ENCODE measurements around the gene ELF1. TPM values are rescaled to one million over a fixed set of nuclear protein-coding genes. Genes with fewer than 3 reads are reported as not detected.

Gene ELF1
- total and polyA plus RNA-seq, 11 donors, result 7.7 to 75.4 (median 33.5) TPM

GRCh38 chr13:40995997-40996396 lies 23.1 kb downstream of the ELF1 start:
- DNase-seq, result no peak
- Histone ChIP-seq H3K9me3 (no peaks in the 10 kb centered on the region), H3K4me3 (no peak overlapping the region), H3K4me1 (peaks cover 0 to 90% (median 25%) of the 10 kb centered on the region in 12 donors), H3K27me3 (no peaks in the 10 kb centered on the region), H3K27ac (peak overlapping the region in 1 of 12 donors; percentile 16), H3K36me3 (peaks cover 0 to 8% (median 0%) of the 10 kb centered on the region in 9 donors)
- TF ChIP-seq CTCF (IDR thresholded peaks at IDR 0.05), result no peak
- intact Hi-C loops (cut with DNase I), result no loop called here
- ATAC-seq, result no peak

DNA sequence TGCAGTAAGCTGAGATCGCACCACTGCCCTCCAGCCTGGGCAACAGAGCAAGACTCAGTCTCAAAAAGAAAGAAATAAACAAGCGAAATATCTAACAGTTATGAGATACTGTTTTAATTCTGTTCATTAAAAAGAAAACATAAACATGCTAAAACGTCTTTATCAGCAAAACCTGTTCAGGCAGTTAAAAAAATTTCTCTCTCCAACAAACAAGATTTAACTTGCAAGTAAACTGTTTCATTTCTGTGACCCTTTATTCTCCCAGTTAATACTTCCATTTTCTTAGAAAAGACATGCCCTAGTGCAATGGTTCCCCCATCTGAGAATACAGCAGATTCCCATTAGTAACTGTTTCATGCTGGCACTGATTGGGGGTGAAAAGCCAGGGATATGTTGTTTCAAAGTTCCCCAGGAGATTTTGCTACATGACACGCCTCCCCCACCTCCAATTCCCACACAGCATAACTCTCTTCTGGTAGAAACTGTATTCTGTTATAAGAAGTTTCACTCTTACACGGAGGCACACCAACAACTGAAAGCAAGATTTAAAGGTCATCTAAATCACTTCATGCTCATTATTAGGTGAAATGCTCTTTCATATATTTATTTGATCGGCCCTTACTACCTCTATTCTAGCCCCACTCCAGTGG lies 24.4 kb downstream of the ELF1 start:
- H3K9me3 ChIP-seq, result no peaks in the 10 kb centered on the region
- peaks cover 0 to 95% (median 24%) of the 10 kb centered on the region in 12 donors for H3K4me1 ChIP-seq
- H3K4me3 ChIP-seq, result no peak overlapping the region
- DNase-seq (no peak), ATAC-seq (no peak)
- no peaks in the 10 kb centered on the region for H3K27me3 ChIP-seq
- intact Hi-C loops (cut with DNase I), result loop anchor here in 1 of 10 donors (5.0 kb wide), 1 partner anchor 217 kb away; no protein-coding TSS in a partner anchor
- TF ChIP-seq CTCF (IDR thresholded peaks at IDR 0.05) (no peak), POLR2A (IDR thresholded peaks at IDR 0.05) (no peak)
- 80 to 87% (median 86%) methylated on average over 6 of the region's 6 CpGs for WGBS, 4 donors
- H3K27ac ChIP-seq, result peak overlapping the region in 2 of 12 donors; percentile 11 to 52
- peaks cover 0 to 8% (median 0%) of the 10 kb centered on the region in 9 donors for H3K36me3 ChIP-seq

DNA sequence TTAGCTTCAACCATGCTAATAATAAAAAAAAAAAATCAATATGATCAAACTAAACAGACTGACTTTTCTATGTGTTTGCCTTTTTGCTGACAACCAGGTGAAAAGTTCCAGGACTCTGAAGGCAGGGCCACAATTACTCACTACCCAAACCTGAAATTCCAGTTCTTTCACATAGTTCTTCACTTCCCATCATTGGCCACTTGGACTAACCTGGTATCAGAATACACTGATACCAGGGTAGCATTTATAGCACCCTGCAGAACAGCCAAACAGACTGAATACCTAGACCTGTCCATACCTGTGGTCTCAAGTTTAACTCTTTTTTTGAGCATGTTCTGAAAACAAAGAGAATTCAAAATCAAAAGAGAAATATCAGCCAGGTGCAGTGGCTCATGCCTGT lies 25.1 kb downstream of the ELF1 start:
- intact Hi-C loops (cut with DNase I), result loop anchor here in 1 of 10 donors (5.0 kb wide), 1 partner anchor 217 kb away; no protein-coding TSS in a partner anchor
- TF ChIP-seq CTCF (IDR thresholded peaks at IDR 0.05) (no peak), POLR2A (IDR thresholded peaks at IDR 0.05) (no peak)
- Histone ChIP-seq H3K9me3 (no peaks in the 10 kb centered on the region), H3K36me3 (peaks cover 0 to 8% (median 0%) of the 10 kb centered on the region in 9 donors), H3K4me3 (no peak overlapping the region), H3K4me1 (peaks cover 0 to 94% (median 21%) of the 10 kb centered on the region in 12 donors), H3K27ac (peak overlapping the region in 1 of 12 donors; percentile 52), H3K27me3 (no peaks in the 10 kb centered on the region)
- DNase-seq (no peak), ATAC-seq (peak in 1 of 4 donors; percentile 28)

GRCh38 chr13:40992678-40993518 lies 26.2 kb downstream of the ELF1 start:
- Histone ChIP-seq H3K27ac (peak overlapping the region in 2 of 12 donors; percentile 20 to 29), H3K36me3 (peaks cover 0 to 8% (median 0%) of the 10 kb centered on the region in 9 donors), H3K9me3 (no peaks in the 10 kb centered on the region), H3K4me3 (no peak overlapping the region), H3K27me3 (no peaks in the 10 kb centered on the region), H3K4me1 (peaks cover 0 to 89% (median 23%) of the 10 kb centered on the region in 12 donors)
- 76 to 88% (median 84%) methylated on average over 11 of the region's 11 CpGs for WGBS, 4 donors
- no peak for TF ChIP-seq POLR2A (IDR thresholded peaks at IDR 0.05)
- TF ChIP-seq CTCF (IDR thresholded peaks at IDR 0.05), result peak in 4 of 12 donors; percentile 15 to 33 (median 16)
- ATAC-seq (peak in 3 of 4 donors; percentile 31 to 42 (median 34)), DNase-seq (no peak)
- intact Hi-C loops (cut with DNase I), result loop anchor here in 1 of 10 donors (5.0 kb wide), 1 partner anchor 216 kb away; no protein-coding TSS in a partner anchor
